MM.1S (cell line): ENCODE results near the gene RBMS3.

Source experiments
- EZH2phosphoT487 ChIP-seq: fragments of 300-600 bp; sonication (generic); IDR thresholded peaks from 2 replicates; pipeline ENCODE4 v1.6.1; 2018; ENCODE audit warnings: antibody characterized with exemption, low read length
- TF ChIP-seq, protein P1 (sequence below): fragments of 300-600 bp; sonication (generic); IDR thresholded peaks from 2 replicates; pipeline ENCODE4 v1.5.1; 2016; ENCODE audit warnings: antibody characterized with exemption, low read length, mixed read lengths

GRCh38 chr3:30024466-30024865, 743.6 kb downstream of the RBMS3 start:
- TF ChIP-seq, protein P1, sequence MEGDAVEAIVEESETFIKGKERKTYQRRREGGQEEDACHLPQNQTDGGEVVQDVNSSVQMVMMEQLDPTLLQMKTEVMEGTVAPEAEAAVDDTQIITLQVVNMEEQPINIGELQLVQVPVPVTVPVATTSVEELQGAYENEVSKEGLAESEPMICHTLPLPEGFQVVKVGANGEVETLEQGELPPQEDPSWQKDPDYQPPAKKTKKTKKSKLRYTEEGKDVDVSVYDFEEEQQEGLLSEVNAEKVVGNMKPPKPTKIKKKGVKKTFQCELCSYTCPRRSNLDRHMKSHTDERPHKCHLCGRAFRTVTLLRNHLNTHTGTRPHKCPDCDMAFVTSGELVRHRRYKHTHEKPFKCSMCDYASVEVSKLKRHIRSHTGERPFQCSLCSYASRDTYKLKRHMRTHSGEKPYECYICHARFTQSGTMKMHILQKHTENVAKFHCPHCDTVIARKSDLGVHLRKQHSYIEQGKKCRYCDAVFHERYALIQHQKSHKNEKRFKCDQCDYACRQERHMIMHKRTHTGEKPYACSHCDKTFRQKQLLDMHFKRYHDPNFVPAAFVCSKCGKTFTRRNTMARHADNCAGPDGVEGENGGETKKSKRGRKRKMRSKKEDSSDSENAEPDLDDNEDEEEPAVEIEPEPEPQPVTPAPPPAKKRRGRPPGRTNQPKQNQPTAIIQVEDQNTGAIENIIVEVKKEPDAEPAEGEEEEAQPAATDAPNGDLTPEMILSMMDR: no peak
- TF ChIP-seq EZH2phosphoT487: no peak
